Myocyte (in vitro differentiated cells): Measurements from ENCODE around the gene PGM1. TPM values are rescaled to one million over a fixed set of nuclear protein-coding genes. Genes with fewer than 3 reads are reported as not detected.

Experiments used
- DNase-seq: peaks from one replicate; pipeline ENCODE4 v3.0.0-alpha.2; 2012; ENCODE audit warnings: low read depth
- total RNA-seq: library from RNA; depleted of rRNA; stranded (reverse); fragments of >200 nt; gene quantifications from 2 replicates; pipeline ENCODE4 v1.2.3, GENCODE V29; 2014

Gene PGM1
- total RNA-seq, 1 donor from 2014 or later, result 100 TPM

DNA sequence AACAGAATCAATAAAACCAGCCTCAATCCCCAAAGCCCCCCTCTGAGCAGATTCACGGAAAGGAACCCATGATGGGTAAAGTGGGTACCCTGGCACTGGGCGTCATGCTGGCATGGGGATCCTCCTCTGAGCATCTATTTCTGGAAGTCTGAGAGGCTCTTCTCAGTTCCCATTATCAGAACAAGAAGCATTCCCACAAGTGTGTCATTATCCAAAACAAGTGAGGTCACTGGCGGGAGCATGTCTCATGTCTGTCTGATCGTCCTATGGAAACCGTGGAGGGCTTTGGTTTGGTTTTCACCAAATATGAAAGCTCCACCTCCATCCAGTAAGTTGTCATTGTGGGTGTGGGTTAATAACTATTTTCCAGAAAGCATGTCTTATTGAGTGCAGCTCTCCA is 70.7 kb downstream of the PGM1 start:
- no peak for DNase-seq

DNA sequence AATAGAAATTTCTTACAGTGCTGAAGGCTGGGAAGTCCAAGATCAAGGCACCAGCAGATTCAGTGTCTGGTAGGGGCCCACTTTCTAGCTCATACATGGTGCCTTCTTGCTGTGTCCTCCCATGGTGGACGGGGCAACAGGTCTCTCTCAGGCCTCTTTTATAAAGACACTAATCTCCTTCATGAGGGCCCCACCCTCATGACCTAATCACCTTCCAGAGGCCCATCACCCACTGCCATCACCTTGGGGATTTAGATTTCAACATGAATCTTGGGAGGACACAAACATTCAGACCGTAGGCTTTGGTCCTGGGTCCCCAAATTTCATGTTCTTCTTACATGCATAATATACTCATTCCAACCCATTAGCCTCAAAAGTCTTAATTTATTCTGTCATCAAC is 71.5 kb downstream of the PGM1 start:
- DNase-seq, result no peak

DNA sequence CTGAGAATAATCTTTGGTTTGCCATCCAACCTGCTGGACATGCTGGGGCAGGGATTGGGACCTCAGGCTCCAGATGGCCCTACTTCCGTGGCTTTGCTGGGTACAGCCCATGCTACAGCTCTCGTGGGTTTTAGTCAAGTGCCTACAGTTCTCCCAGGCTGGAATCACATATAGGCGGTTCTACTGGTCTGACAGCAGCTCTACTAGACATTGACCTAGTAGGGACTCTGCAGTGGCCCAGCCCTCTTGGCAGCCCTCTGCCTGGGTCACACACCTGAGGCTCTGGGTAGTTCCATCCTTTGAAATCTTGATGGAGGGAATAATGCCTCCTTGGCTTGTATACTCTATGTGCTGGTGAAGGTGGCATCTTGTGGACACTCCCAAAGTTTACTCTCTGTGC is 72.2 kb downstream of the PGM1 start:
- DNase-seq, result no peak

- DNase-seq, result no peak
These were observed 72.6 kb downstream of the PGM1 start for GRCh38 chr1:63665824-63666223.

- peak; percentile 36 for DNase-seq
These were observed 75.1 kb downstream of the PGM1 start for GRCh38 chr1:63668298-63668697.

GRCh38 chr1:63669151-63669961 is 76.1 kb downstream of the PGM1 start:
- DNase-seq, result no peak

- DNase-seq, result no peak
These were observed 77.0 kb downstream of the PGM1 start for GRCh38 chr1:63670164-63670563.

DNA sequence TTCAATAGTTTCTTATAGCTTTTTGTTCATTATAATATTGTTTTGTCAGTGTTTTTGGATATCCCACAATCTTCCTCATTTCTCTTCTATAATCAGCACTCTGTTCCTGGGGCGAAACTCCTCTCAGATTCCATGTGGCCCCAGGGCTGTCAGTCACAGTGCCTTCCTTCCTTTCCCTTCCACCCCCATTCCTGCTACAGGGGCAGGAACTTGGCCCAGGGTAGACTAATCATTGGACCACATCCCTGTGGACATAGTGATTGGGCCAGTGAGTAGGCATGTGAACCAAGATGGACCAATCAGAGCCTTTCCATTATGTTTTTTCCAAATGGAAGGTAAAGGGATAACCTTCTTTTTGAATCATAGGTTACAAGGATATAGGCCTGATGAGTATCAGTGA is 78.3 kb downstream of the PGM1 start:
- DNase-seq, result no peak

DNA sequence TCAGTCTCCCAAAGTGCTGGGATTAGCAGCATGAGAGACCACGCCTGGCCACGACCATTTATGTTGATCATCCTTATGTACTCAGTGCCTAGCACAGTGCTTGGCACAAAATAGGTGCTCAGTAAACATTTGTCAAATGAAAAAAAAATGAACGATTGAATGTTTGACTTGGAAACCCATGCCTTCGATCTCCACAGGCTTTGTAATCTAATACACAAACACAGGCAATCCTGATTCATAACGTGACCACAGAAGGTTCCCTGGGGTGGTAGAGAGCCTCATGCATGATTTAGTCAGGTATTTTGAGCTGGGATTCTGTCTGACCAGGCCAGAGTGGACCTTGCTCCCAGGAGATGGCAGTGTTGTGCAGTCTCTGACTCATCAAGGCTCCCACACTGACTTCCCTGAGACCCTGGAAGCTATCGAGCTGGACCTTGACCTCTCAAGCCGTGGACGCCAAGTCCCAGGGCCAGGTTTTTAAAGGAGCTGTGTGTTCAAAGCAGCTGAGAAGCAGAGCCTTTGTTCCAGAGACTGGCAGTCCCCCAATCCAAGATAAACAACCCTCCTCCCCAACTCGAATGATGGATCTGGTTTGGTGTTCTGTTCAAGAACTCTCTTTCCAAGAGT is 81.1 kb downstream of the PGM1 start:
- DNase-seq, result peak; percentile 89

GRCh38 chr1:63674865-63675419 is 81.7 kb downstream of the PGM1 start:
- DNase-seq, result no peak

DNA sequence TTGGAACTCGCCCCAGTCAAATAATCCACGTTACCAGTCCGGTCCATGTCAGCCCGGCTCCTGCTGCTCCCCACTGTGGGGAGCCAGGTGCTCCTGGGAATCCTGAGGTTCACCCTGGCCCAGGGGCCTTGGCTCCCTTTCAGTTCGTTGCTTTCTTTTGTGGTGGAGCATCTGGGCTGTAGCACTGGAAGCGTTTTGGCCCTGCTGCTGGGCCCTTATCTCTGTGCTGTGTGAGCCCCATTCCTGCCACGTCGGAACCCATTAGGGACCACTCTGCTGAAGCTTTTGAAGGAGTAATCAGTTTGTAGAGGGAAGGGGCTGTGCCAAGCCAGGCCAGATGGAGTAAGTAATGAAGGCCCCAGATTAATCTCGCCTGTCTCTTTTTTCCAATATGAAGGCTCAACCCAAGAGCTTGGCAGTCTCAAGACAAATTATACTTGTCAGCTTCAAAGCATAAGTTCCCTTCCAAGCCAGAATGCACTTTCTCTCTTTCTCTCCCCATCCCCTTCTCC is 82.3 kb downstream of the PGM1 start:
- no peak for DNase-seq

DNA sequence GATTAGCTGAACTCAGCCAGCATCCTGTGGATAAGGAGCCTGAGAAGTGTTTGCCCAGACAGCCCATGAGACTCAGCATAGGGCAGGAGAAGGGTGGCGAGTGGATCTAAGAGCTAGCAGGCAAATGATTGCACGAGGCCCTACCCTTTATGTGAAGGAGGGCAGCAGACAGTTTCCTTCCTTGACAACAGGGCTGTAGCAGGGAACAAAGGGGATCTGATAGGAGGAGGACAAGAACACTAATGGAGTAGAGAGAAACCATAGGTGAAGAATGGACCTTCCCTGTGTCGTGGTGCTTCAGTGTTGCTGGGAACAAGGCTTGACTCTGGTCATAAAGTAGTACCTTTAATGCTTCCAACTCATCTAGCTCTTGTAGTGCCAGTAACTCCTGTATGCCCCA is 84.3 kb downstream of the PGM1 start:
- DNase-seq, result no peak

GRCh38 chr1:63678200-63678599 is 85.0 kb downstream of the PGM1 start:
- no peak for DNase-seq

- no peak for DNase-seq
These were observed 85.9 kb downstream of the PGM1 start for GRCh38 chr1:63679076-63679475.

DNA sequence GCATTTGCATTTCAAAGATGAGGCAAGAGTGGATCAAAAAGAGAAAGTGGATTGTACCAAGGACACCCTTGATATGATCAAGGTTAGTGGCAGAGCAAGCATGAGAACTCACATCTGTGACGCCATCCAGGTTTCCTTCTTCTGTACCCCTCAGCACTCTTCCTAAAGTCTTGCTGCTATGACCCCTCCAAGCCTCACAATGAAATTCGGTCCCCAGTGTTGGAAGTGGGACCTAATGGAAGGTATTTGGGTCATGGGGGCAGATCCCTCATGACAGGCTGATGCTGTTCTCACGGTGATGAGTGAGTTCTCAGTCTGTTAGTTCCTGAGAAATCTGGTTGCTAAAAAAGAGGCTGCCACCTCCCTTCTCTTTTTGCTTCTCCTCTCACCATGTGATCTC is 86.4 kb downstream of the PGM1 start:
- DNase-seq, result no peak

DNA sequence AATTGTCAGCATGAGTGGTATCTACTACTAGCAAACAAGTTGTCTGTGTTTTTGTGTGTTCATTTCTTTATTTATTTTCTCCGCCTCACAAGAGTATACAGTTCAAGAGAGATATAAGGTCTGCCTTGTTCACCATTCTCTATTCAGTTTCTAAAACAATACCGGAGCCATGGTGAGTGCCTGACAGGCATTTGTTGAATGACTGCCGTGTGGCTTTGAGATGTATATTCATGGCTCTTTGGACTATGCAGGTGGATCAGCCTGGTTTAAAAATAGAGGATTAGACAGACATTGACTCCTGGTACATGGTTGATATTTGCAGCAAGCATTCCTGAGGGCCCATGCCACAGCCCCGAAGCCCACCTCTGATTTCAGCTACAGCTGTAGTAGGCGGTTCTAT is 89.7 kb downstream of the PGM1 start:
- DNase-seq, result no peak

- no peak for DNase-seq
These were observed 90.5 kb downstream of the PGM1 start for GRCh38 chr1:63683759-63684158.

GRCh38 chr1:63686696-63687095 is 93.5 kb downstream of the PGM1 start:
- no peak for DNase-seq

- no peak for DNase-seq
These were observed 95.2 kb downstream of the PGM1 start for GRCh38 chr1:63688302-63688890.

GRCh38 chr1:63690966-63691700 is 97.9 kb downstream of the PGM1 start:
- DNase-seq, result peak; percentile 38

GRCh38 chr1:63691701-63692425 is 98.7 kb downstream of the PGM1 start:
- DNase-seq, result peak; percentile 88
